H1 (cell line): ENCODE results near the gene CDH22. TPM values are rescaled to one million over a fixed set of nuclear protein-coding genes. Genes with fewer than 3 reads are reported as not detected.

ENCODE experiments used
- CTCF ChIA-PET: fragments of 300-600 bp; sonication (Branson Sonifier 250); formaldehyde crosslinking; loops from one replicate; lab custom pipeline; 2021; ENCODE audit not compliant: partially characterized antibody; lab: Charles Lee
- POLR2A ChIA-PET: fragments of 300-600 bp; sonication (Branson Sonifier 250); formaldehyde crosslinking; loops from one replicate; lab custom pipeline; 2021; ENCODE audit warnings: inconsistent platforms; ENCODE audit not compliant: partially characterized antibody; lab: Charles Lee
- DNase-seq, 2 experiments: peaks; one replicate each; pipeline versions ENCODE4 v3.0.0 to v3.0.0-alpha.2; 2010 to 2022; ENCODE audit warnings: low spot score in 2 of 2, low read depth in 1 of 2, mixed read lengths in 1 of 2
- FAIRE-seq: peaks from 2 replicates; lab custom pipeline; 2011; peaks lifted over from hg19 to GRCh38; lab: Jason Lieb, UNC
- H2AFZ ChIP-seq: 2 replicates; pipeline ENCODE4 v1.8.1; 2012; ENCODE audit warnings: low read length, inconsistent platforms
- H2AK5ac ChIP-seq: 2 replicates; pipeline ENCODE4 v1.6.1; 2013; ENCODE audit warnings: low read depth, low read length
- H2BK120ac ChIP-seq: replicated peaks from 2 replicates; pipeline ENCODE3; 2013; ENCODE audit warnings: low read depth, low read length, inconsistent platforms
- H2BK12ac ChIP-seq: 2 replicates; pipeline ENCODE4 v1.6.1; 2013; ENCODE audit warnings: low read depth, low read length
- H2BK15ac ChIP-seq: 2 replicates; pipeline ENCODE4 v1.6.1; 2013; ENCODE audit warnings: low read length
- H2BK20ac ChIP-seq: 2 replicates; pipeline ENCODE4 v1.6.1; 2013; ENCODE audit warnings: low read length
- H2BK5ac ChIP-seq: 2 replicates; pipeline ENCODE4 v1.6.1; 2013; ENCODE audit warnings: low read depth, low read length
- H3K14ac ChIP-seq: 2 replicates; pipeline ENCODE4 v1.6.1; 2013; ENCODE audit warnings: inconsistent platforms; ENCODE audit not compliant: insufficient read length
- H3K18ac ChIP-seq: 2 replicates; pipeline ENCODE4 v1.6.1; 2013; ENCODE audit warnings: low read length; ENCODE audit errors: extremely low read depth
- H3K23ac ChIP-seq: 2 replicates; pipeline ENCODE4 v1.6.1; 2013; ENCODE audit warnings: inconsistent platforms; ENCODE audit not compliant: insufficient read length
- H3K23me2 ChIP-seq: 2 replicates; pipeline ENCODE4 v1.6.1; 2013; ENCODE audit warnings: low read depth, low read length
- H3K27ac ChIP-seq: 2 replicates; pipeline ENCODE4 v1.6.1; 2011; ENCODE audit warnings: low read depth, low read length, inconsistent platforms
- H3K27me3 ChIP-seq, 4 experiments: replicated peaks in 1 of 4; 1 replicate in 1 of 4; 2 replicates in 3 of 4; pipeline versions ENCODE4 v1.6.1 to v1.8.1; 2011 to 2013; ENCODE audit warnings: low read length in 3 of 4, mild to moderate bottlenecking in 3 of 4, inconsistent platforms in 2 of 4, mixed read lengths in 2 of 4, moderate library complexity in 1 of 4; ENCODE audit not compliant: control insufficient read depth in 3 of 4, insufficient read depth in 3 of 4; ENCODE audit errors: extremely low read depth in 1 of 4
- H3K36me3 ChIP-seq, 4 experiments: 2 replicates each; pipeline versions ENCODE4 v1.6.1 to v1.8.1; 2011 to 2013; ENCODE audit warnings: mild to moderate bottlenecking in 4 of 4, low read length in 3 of 4, moderate library complexity in 2 of 4, control low read depth in 1 of 4, inconsistent platforms in 1 of 4; ENCODE audit not compliant: insufficient read depth in 4 of 4, control insufficient read depth in 2 of 4
- H3K4ac ChIP-seq: replicated peaks from 2 replicates; pipeline ENCODE3; 2013; ENCODE audit warnings: low read length, low read depth, mixed read lengths, inconsistent platforms; ENCODE audit not compliant: insufficient read length
- H3K4me1 ChIP-seq, 4 experiments: replicated peaks in 1 of 4; 1 replicate in 1 of 4; 2 replicates in 3 of 4; pipeline versions ENCODE4 v1.6.1 to v1.8.1; 2011 to 2013; ENCODE audit warnings: low read length in 3 of 4, inconsistent platforms in 2 of 4, mixed read lengths in 1 of 4; ENCODE audit not compliant: insufficient read depth in 4 of 4, control insufficient read depth in 3 of 4
- H3K4me2 ChIP-seq, 2 experiments: 2 replicates each; pipeline versions ENCODE4 v1.6.1 to v1.8.1; 2011 to 2013; ENCODE audit warnings: low read depth in 2 of 2, low read length in 2 of 2, control low read depth in 1 of 2, inconsistent platforms in 1 of 2, mild to moderate bottlenecking in 1 of 2; ENCODE audit not compliant: insufficient read depth in 1 of 2
- H3K4me3 ChIP-seq, 4 experiments: fragments of 200-600, 300-600 bp in 1 of 4; sonication (generic), shearing (Covaris generic), sonication (Bioruptor Twin) in 1 of 4; 2 replicates each; pipeline versions ENCODE4 v1.5.1 to v1.8.1; 2011 to 2016; ENCODE audit warnings: low read length in 4 of 4, low read depth in 3 of 4, control low read depth in 2 of 4, inconsistent platforms in 2 of 4, mild to moderate bottlenecking in 2 of 4, mixed read lengths in 1 of 4, moderate library complexity in 1 of 4; ENCODE audit not compliant: insufficient read depth in 2 of 4; ENCODE audit errors: extremely low read depth in 1 of 4
- H3K56ac ChIP-seq: replicated peaks from 2 replicates; pipeline ENCODE3; 2013; ENCODE audit warnings: low read depth, mild to moderate bottlenecking, mixed read lengths, low read length, inconsistent platforms; ENCODE audit not compliant: insufficient read length
- H3K79me1 ChIP-seq: 2 replicates; pipeline ENCODE4 v1.6.1; 2013; ENCODE audit warnings: low read depth, low read length, control low read depth
- H3K79me2 ChIP-seq, 2 experiments: 2 replicates each; pipeline versions ENCODE4 v1.6.1 to v1.8.1; 2012 to 2013; ENCODE audit warnings: low read length in 2 of 2, mild to moderate bottlenecking in 2 of 2, inconsistent platforms in 1 of 2; ENCODE audit not compliant: insufficient read depth in 2 of 2, control insufficient read depth in 1 of 2
- H3K9ac ChIP-seq, 4 experiments: replicated peaks in 1 of 4; 1 replicate in 1 of 4; 2 replicates in 3 of 4; pipeline versions ENCODE4 v1.6.1 to v1.8.1; 2011 to 2013; ENCODE audit warnings: low read depth in 3 of 4, low read length in 3 of 4, control low read depth in 2 of 4, mild to moderate bottlenecking in 2 of 4, moderate library complexity in 2 of 4, inconsistent platforms in 1 of 4; ENCODE audit errors: extremely low read depth in 1 of 4
- H3K9me3 ChIP-seq, 2 experiments: 2 replicates each; pipeline versions ENCODE4 v1.6.1 to v1.8.1; 2012 to 2013; ENCODE audit warnings: mild to moderate bottlenecking in 2 of 2, moderate library complexity in 2 of 2, control low read depth in 1 of 2, inconsistent platforms in 1 of 2, low read depth in 1 of 2, low read length in 1 of 2, mixed read lengths in 1 of 2; ENCODE audit not compliant: insufficient read depth in 2 of 2
- H4K20me1 ChIP-seq, 2 experiments: replicated peaks in 1 of 2; 2 replicates each; pipeline versions ENCODE3 to v1.8.1; 2011 to 2013; ENCODE audit warnings: inconsistent platforms in 2 of 2, low read length in 2 of 2, mild to moderate bottlenecking in 1 of 2; ENCODE audit not compliant: insufficient read depth in 2 of 2, control insufficient read depth in 1 of 2
- H4K5ac ChIP-seq: 2 replicates; pipeline ENCODE4 v1.6.1; 2013; ENCODE audit warnings: low read length, low read depth, mixed read lengths, inconsistent platforms; ENCODE audit not compliant: insufficient read length
- H4K8ac ChIP-seq: 2 replicates; pipeline ENCODE4 v1.8.0; 2013; ENCODE audit warnings: mild to moderate bottlenecking, moderate library complexity, low read length, inconsistent platforms; ENCODE audit not compliant: insufficient read depth; ENCODE audit errors: extremely low read depth
- H4K91ac ChIP-seq: replicated peaks from 2 replicates; pipeline ENCODE3; 2013; ENCODE audit warnings: low read length, mixed read lengths, inconsistent platforms; ENCODE audit not compliant: insufficient read length
- MAX ChIP-seq: IDR thresholded peaks from 2 replicates; pipeline ENCODE4 v1.6.1; 2012; ENCODE audit warnings: inconsistent platforms
- RAD21 ChIP-seq, 2 experiments: IDR thresholded peaks in 1 of 2; conservative IDR thresholded peaks in 1 of 2; 2 replicates each; pipeline ENCODE4 v1.6.1; 2011; ENCODE audit warnings: low read depth in 2 of 2, low read length in 2 of 2, improper control_type of control experiment in 1 of 2, inconsistent platforms in 1 of 2, mild to moderate bottlenecking in 1 of 2, moderate library complexity in 1 of 2
- RXRA ChIP-seq: IDR thresholded peaks from 2 replicates; pipeline ENCODE4 v1.6.1; 2011; ENCODE audit warnings: low read depth, mild to moderate bottlenecking, low read length, moderate library complexity; ENCODE audit not compliant: insufficient read depth
- SAP30 ChIP-seq: fragments of 300-600 bp; sonication (generic); IDR thresholded peaks from 2 replicates; pipeline ENCODE4 v1.7.1; 2012; ENCODE audit warnings: low read length, moderate library complexity, mild to moderate bottlenecking, inconsistent platforms; ENCODE audit not compliant: insufficient read depth, insufficient replicate concordance
- SIN3A ChIP-seq, 2 experiments: IDR thresholded peaks in 1 of 2; conservative IDR thresholded peaks in 1 of 2; 2 replicates each; pipeline ENCODE4 v1.6.1; 2011 to 2012; ENCODE audit warnings: low read length in 2 of 2, improper control_type of control experiment in 1 of 2, low read depth in 1 of 2, mild to moderate bottlenecking in 1 of 2
- WGBS, 2 experiments: shearing (Covaris generic) in 1 of 2; methylation state at CpG; one replicate each; pipeline versions ENCODE4 v1.1.6 to v1.1.7; 2013 to 2015; ENCODE audit warnings: low lambda C conversion rate in 2 of 2, mixed read lengths in 2 of 2, inconsistent platforms in 1 of 2, low coverage in 1 of 2, missing lambda C conversion rate in 1 of 2; ENCODE audit not compliant: insufficient replicate concordance in 2 of 2, insufficient coverage in 1 of 2, insufficient read length in 1 of 2; ENCODE audit errors: extremely low coverage in 1 of 2, missing lambda C conversion rate in 1 of 2; 5-methylcytosine and 5-hydroxymethylcytosine counted together
- polyA plus RNA-seq, 7 experiments: library from polyadenylated mRNA; depleted of rRNA in 3 of 7; stranded (reverse) in 5 of 7; unstranded in 2 of 7; fragments of >200 nt in 5 of 7; fragments of 200-250 nt in 2 of 7; gene quantifications; 1 replicate in 5 of 7; 2 replicates in 1 of 7; 4 replicates in 1 of 7; pipeline versions ENCODE4 v1.2.1 to v1.2.3, GENCODE V29; 2011 to 2013; ENCODE audit warnings: missing spikeins in 2 of 7, mixed read lengths in 2 of 7
- total RNA-seq: library from RNA; stranded (reverse); fragmentation: NEBNext Ultra II Directional; extraction: Animal tissue kit (Norgen Biotek cat#: 25700); gene quantifications from 2 replicates; pipeline ENCODE4 v1.2.1, GENCODE V29; 2021
- TF ChIP-seq, protein P1 (sequence below), 3 experiments: IDR thresholded peaks; 1 replicate in 2 of 3; 2 replicates in 1 of 3; pipeline versions ENCODE4 v1.5.1 to v1.6.1; 2011; ENCODE audit warnings: low read length in 3 of 3, mild to moderate bottlenecking in 3 of 3, inconsistent platforms in 2 of 3, low read depth in 1 of 3, moderate library complexity in 1 of 3; ENCODE audit not compliant: insufficient read depth in 1 of 3; ENCODE audit errors: control extremely low read depth in 1 of 3

CDH22 gene
- total and polyA plus RNA-seq, 2 of the 8 experiments (the other 6 are each of a cell fraction or from before 2014, with no cell fraction given) = 0.35 to 0.39 TPM

DNA sequence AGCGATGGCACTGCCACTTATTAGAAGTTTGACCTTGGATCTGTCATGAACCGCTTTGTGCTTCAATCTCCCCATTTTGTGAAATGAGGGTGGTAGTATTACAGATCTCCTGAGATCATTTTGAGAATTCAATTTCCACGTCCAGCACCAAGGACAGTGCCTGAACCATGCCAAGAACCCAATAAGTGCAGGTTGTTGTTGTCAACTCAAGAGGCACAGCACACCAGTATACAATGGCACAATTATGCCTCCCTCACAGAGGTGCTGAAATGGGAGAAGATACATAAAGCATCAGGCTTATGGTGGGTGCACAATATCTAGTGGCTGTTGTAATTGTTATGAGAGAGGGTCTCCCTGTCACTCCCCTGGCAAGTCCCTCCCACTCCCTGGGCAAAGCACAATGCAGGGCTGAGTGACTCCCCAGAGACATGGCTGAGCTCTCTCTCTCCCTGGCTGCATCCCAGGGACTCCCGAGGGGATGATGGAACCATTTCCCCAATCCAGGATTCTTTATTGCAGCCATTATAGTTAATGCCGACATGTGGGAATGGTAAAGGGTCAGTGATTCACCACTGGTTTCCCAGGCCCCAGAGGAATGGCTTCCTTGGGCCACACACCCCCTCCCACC is 78.7 kb downstream of the CDH22 start:
- Histone ChIP-seq H3K4me2 (no peak overlapping the region), H3K4me1 (peaks cover 2 to 5% (median 4%) of the 10 kb centered on the region in 4 experiments; a peak in 4 of 7 replicates), H3K14ac (no peak overlapping the region), H2AK5ac (no peak overlapping the region), H3K9ac (no peak overlapping the region), H3K4ac (no peak overlapping the region), H2BK12ac (no peak overlapping the region), H3K4me3 (no peak overlapping the region), H4K91ac (no peak overlapping the region), H2BK120ac (no peak overlapping the region), H3K56ac (no peak overlapping the region), H3K23me2 (no peaks in the 10 kb centered on the region), H3K27me3 (no peaks in the 10 kb centered on the region), H2BK15ac (no peak overlapping the region), H3K27ac (no peak overlapping the region), H4K8ac (no peak overlapping the region), H4K5ac (no peak overlapping the region), H4K20me1 (peaks cover 2 to 6% of the 10 kb centered on the region in 2 experiments), H2BK5ac (no peak overlapping the region), H2BK20ac (no peak overlapping the region), H3K18ac (no peak overlapping the region), H3K9me3 (no peaks in the 10 kb centered on the region; a peak in 1 of 4 replicates), H3K36me3 (no peaks in the 10 kb centered on the region), H3K23ac (no peak overlapping the region), H3K79me1 (no peaks in the 10 kb centered on the region), H2AFZ (no peak overlapping the region), H3K79me2 (no peaks in the 10 kb centered on the region)
- ChIA-PET CTCF (interaction anchor here (1.0 to 2.2 kb wide), 6 partner anchors 9 to 206 kb away, joined by 3 to 10 read pairs (median 4); no protein-coding TSS in a partner anchor), POLR2A (no interaction called here)
- WGBS, 2 experiments = 71% methylated on average over 5 of the region's 5 CpGs; no CpG with 5 or more reads in 1 of the 2 experiments
- FAIRE-seq = peak; percentile 24
- no peak for DNase-seq
- TF ChIP-seq MAX (peak; percentile 58), RAD21 (IDR thresholded peaks at IDR 0.05 in 1 of 2, conservative IDR thresholded peaks at IDR 0.05 in 1 of 2; ENCODE audit: low read depth in 2 of 2, low read length in 2 of 2) (0 out of 4 replicates have a peak, but pooled peaks of 1 of the 2 experiments have one; percentile 2), RXRA (no peak), SAP30 (peak; percentile 59), SIN3A (conservative IDR thresholded peaks at IDR 0.05 in 1 of 2, IDR thresholded peaks at IDR 0.05 in 1 of 2; ENCODE audit: low read depth in 1 of 2, low read length in 2 of 2) (peak; percentile 90 to 96; a peak in 3 of 4 replicates)
- TF ChIP-seq, protein P1, sequence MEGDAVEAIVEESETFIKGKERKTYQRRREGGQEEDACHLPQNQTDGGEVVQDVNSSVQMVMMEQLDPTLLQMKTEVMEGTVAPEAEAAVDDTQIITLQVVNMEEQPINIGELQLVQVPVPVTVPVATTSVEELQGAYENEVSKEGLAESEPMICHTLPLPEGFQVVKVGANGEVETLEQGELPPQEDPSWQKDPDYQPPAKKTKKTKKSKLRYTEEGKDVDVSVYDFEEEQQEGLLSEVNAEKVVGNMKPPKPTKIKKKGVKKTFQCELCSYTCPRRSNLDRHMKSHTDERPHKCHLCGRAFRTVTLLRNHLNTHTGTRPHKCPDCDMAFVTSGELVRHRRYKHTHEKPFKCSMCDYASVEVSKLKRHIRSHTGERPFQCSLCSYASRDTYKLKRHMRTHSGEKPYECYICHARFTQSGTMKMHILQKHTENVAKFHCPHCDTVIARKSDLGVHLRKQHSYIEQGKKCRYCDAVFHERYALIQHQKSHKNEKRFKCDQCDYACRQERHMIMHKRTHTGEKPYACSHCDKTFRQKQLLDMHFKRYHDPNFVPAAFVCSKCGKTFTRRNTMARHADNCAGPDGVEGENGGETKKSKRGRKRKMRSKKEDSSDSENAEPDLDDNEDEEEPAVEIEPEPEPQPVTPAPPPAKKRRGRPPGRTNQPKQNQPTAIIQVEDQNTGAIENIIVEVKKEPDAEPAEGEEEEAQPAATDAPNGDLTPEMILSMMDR (IDR thresholded peaks at IDR 0.05; ENCODE audit: control extremely low read depth in 1 of 3, insufficient read depth in 1 of 3, low read depth in 1 of 3, low read length in 3 of 3) = no peak
